Nucleus accumbens (tissue), 56 donors: ENCODE results near the gene XPC.
A peak's percentile ranks its signal among the peaks of the same experiment; 100 is the strongest.
"Not testable (repeated sequence)": the region's sequence is repeated elsewhere in the genome, so short reads cannot be mapped to it uniquely, and the experiment has no call there.

ENCODE experiments used
- DNase-seq, 56 donors: peaks; one replicate each; lab custom pipeline; 2025; lab: John Stamatoyannopoulos, UW

Gene XPC

GRCh38 chr3:14178247-14179113, at the start of gene XPC, which contains the start of gene LSM3:
Gene XPC (minus strand): TSS chr3:14178601. CDS start chr3:14178568, 33 bp downstream.
Gene LSM3 (plus strand): TSS chr3:14178817. CDS start chr3:14178861, 44 bp downstream.
- peak; percentile 79 to 98 (median 96) for DNase-seq

GRCh38 chr3:14227856-14228255, 49.5 kb upstream of the XPC start:
- no peak for DNase-seq

GRCh38 chr3:14226351-14226750, 48.0 kb upstream of the XPC start:
- DNase-seq = not testable (repeated sequence)

DNA sequence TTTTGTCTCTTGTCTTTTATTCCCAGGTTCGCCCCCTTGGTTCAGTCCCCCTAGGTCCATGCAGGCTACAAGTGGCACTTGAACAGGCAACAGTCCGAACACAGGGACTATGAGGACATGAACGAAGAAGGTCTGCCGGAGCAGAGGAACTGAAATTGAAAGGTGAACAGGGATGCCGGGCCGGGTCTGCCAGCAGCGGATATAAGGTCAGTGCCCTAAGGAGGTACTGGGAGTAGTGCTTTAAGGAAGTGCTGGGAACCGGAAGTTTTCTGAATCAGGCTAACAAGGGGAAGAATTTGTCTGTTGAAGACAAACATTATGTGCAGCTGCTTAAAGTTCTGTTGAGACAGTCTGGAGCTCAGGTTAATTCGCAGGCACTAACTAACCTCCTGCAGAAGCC, 47.0 kb upstream of the XPC start:
- no peak for DNase-seq

DNA sequence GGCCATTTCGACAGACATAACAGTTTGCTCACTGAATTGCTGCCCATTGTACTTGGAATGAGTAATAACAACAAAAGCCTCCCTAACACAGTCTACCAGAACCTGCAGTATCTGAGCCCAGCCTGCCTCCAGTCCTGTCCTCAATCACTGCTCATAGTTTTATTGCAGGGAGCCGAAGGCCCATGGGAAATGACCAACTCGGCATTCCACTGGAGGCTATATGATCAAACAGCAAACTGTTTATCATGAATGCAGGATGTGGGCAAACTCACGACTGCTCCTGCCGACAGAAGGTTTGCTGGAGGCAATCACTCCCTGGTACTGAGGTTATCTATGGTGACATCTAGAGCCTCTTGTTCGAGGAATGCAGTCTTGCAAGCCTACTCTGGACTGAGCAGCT, 46.5 kb upstream of the XPC start:
- DNase-seq = no peak

GRCh38 chr3:14223595-14223994, 45.2 kb upstream of the XPC start:
- DNase-seq = no peak

- DNase-seq = no peak
Observed at GRCh38 chr3:14222900-14223594, 44.6 kb upstream of the XPC start.

DNA sequence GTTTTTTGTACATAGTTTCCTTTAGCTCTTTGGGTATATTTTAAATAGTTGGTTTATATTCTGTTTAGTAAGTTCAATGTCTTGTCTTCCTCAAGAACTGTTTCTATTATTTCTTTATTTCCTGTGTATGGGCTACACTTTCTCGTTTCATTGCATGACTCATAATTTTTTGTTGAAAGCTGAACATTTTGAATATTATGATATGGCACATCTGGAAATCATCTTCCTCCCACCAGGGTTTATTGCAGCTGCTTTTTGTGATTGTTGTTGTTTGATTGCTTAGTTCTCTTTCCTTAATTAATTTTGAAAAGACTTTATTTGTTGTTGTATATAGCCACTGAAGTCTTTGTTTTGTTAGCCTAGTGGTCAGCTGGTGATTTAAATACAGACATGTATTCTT, 44.1 kb upstream of the XPC start:
- DNase-seq = no peak

DNA sequence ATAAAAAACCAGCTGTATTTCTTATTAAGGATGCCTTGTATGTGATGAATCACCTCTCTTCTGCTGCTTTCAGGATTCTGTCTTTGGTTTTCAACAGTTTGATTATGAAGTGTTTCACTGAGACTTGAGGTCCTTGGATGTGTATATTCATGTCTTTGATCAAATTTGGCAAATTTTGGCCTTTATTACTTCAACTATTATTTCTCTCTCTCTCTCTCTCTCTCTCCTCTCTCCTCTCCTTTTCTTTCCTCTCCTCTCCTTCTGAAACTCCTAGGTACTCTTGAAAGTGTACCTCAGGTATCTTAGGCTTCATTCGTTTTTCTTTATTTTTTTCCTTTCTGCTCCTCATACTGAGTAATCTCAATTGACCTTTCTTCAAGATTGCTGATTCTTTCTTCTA, 43.5 kb upstream of the XPC start:
- no peak for DNase-seq

- DNase-seq = no peak
Observed at GRCh38 chr3:14220933-14221332, 42.5 kb upstream of the XPC start.

DNA sequence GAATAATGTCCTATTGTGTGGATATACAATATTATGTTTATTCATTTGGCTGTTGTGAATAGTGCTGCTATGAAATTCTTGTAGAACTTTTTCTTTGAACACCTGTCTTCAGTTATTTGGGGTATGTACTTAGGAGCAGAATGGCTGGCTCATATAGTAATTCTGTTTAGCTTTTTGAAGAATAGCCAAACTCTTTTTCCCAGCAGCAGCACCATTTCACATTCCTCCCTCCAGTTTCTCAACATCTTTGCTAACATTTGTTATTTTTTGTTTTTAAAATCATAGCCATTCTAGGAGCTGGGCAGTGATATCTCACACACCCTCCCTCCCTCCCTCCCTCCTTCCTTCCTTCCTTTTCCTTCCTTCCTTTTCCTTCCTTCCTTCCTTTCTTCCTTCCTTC, 40.0 kb upstream of the XPC start:
- DNase-seq = no peak

- peak in 52 of 56 donors; percentile 12 to 88 (median 60) for DNase-seq
Observed at GRCh38 chr3:14216257-14217048, 38.1 kb upstream of the XPC start.

GRCh38 chr3:14214764-14215163, 36.4 kb upstream of the XPC start:
- DNase-seq = no peak

DNA sequence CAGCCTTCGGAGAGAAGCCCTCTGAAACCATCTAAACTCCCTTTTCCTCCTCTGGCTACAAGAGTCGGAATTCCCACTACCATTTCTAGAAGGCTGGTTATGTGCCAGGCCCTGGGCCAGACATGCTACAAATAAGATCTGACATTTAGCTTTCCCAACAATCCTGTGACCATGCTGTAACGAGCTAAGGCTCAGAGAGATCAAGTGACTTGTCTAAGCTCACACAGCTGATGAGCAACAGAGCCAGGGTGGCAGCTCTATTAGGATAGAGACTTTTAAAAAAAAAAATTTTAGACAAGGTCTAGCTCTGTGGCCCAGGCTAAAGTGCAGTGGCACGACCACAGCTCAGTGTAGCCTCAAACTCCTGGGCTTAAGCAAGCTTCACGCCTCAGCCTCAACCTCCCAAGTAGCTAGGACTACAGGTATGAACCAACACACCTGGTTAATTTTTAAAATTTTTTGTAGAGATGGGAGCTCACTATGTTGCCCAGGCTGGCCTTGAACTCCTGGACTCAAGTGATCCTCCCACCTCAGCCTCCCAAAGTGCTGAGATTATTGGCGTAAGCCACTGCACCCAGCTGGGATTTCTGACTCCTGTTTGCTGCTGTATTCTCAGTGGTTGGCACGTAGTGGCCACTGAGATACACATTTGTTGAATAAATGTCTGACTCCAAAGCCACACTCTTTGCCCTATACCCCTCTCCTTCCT, 34.8 kb upstream of the XPC start:
- DNase-seq = no peak

DNA sequence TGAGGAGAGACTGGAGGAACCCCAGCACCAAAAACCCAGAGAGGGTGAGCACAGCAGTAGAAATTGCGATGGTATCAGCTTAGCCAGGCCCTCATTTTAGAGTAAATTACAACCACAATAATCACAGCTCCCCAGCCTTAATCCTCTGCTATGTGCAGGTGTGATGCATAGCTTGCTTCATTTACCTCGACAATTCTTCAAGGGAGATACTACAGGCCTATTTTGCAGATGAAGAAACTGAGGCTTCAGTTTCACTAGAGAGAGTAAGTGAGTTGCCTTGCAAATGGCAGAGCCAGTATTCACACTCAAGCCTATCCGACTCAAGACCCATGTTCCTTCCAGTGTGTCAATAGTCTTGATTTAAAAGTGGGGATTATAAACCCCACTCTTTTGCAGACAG, 33.6 kb upstream of the XPC start:
- DNase-seq = no peak

DNA sequence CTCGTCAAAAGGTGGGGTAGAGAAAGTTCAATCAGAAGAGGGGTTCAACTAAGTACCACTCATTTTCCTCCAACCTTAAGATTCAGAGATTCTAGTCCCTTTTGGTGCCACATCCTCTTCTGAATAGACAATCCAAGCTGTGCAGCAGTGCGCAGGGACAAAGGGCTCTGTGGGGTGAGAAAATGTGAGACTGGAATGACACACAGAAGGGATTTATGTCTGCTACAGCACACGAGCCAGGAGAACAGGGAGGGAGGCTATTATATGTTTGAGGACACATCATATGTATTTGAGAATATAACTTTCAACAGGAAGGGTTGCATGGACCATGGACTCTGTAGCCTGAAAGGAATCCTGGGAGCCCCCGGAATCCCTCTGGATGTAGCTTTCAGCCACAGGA, 33.2 kb upstream of the XPC start:
- peak in 2 of 56 donors; percentile 2 to 4 for DNase-seq

- peak in 1 of 56 donors; percentile 5 for DNase-seq
Observed at GRCh38 chr3:14210843-14211594, 32.6 kb upstream of the XPC start.

DNA sequence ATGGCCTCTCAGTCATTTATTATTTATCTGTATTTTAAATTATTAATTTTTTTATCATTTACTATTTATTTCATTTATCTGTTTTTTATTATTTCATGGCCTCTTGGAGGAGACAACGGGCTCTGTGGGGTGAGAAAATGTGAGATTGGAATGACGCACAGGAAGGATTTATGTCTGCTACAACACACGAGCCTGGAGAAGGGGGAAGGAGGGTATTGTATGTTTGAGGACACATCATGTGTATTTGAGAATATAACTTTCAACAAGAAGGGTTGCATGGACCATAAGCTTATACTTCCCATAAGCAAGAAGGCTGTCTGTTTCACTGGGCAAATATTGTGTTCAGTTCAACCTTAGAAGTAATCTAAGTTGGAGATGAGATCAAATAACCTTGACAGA, 31.9 kb upstream of the XPC start:
- DNase-seq = no peak

GRCh38 chr3:14209581-14210289, 31.3 kb upstream of the XPC start:
- no peak for DNase-seq
